HUES6 (cell line): ENCODE measurements around the gene LRRC56.
A peak's percentile ranks its signal among the peaks of the same experiment; 100 is the strongest.

ENCODE experiments used
- H3K27ac ChIP-seq: 2 replicates; pipeline ENCODE4 v1.7.0; 2013; ENCODE audit warnings: low read depth, mild to moderate bottlenecking, low read length, inconsistent platforms
- H3K27me3 ChIP-seq: 2 replicates; pipeline ENCODE4 v1.6.1; 2013; ENCODE audit warnings: low read length; ENCODE audit not compliant: control insufficient read depth, insufficient read depth
- H3K36me3 ChIP-seq: 2 replicates; pipeline ENCODE4 v1.6.1; 2013; ENCODE audit warnings: low read length; ENCODE audit not compliant: control insufficient read depth, insufficient read depth
- H3K4me1 ChIP-seq: 2 replicates; pipeline ENCODE4 v1.6.1; 2013; ENCODE audit warnings: low read length; ENCODE audit not compliant: control insufficient read depth, insufficient read depth
- H3K4me3 ChIP-seq: 2 replicates; pipeline ENCODE4 v1.5.1; 2013; ENCODE audit warnings: low read depth, low read length
- H3K9ac ChIP-seq: one replicate; pipeline ENCODE4 v1.6.1; 2013; ENCODE audit warnings: mild to moderate bottlenecking, low read length
- H3K9me3 ChIP-seq: 2 replicates; pipeline ENCODE4 v1.6.1; 2013; ENCODE audit warnings: low read depth, low read length; ENCODE audit not compliant: control insufficient read depth, insufficient read depth

LRRC56 gene

GRCh38 chr11:557328-558132, 20.2 kb downstream of the LRRC56 start:
- Histone ChIP-seq H3K9ac (no peak overlapping the region), H3K36me3 (no peaks in the 10 kb centered on the region), H3K27me3 (peaks cover 44% of the 10 kb centered on the region), H3K4me3 (no peak overlapping the region), H3K9me3 (no peaks in the 10 kb centered on the region), H3K27ac (no peak overlapping the region), H3K4me1 (peaks cover 21% of the 10 kb centered on the region)

- peaks cover 44% of the 10 kb centered on the region for H3K27me3 ChIP-seq
- no peak overlapping the region for H3K27ac ChIP-seq
- H3K36me3 ChIP-seq, result peaks cover 5% of the 10 kb centered on the region; the same call in 1 of the 2 replicates
Measured at GRCh38 chr11:558503-558902, 21.2 kb downstream of the LRRC56 start.

GRCh38 chr11:559020-559620, 21.8 kb downstream of the LRRC56 start:
- no peak overlapping the region for H3K9ac ChIP-seq
- no peak overlapping the region for H3K27ac ChIP-seq
- H3K9me3 ChIP-seq, result no peaks in the 10 kb centered on the region
- H3K36me3 ChIP-seq, result peaks cover 10% of the 10 kb centered on the region; the same call in 1 of the 2 replicates
- peaks cover 21% of the 10 kb centered on the region for H3K4me1 ChIP-seq
- H3K27me3 ChIP-seq, result peaks cover 44% of the 10 kb centered on the region
- H3K4me3 ChIP-seq, result no peak overlapping the region

More at GRCh38 chr11:558503-558902, 21.2 kb downstream of the LRRC56 start:
- peaks cover 21% of the 10 kb centered on the region for H3K4me1 ChIP-seq
- no peak overlapping the region for H3K9ac ChIP-seq
- H3K9me3 ChIP-seq, result no peaks in the 10 kb centered on the region
- H3K4me3 ChIP-seq, result no peak overlapping the region

- H3K36me3 ChIP-seq, result peaks cover 10% of the 10 kb centered on the region; the same call in 1 of the 2 replicates
- H3K27ac ChIP-seq, result peak overlapping the region; percentile 59; the same call in 1 of the 2 replicates
- no peaks in the 10 kb centered on the region for H3K9me3 ChIP-seq
- H3K4me1 ChIP-seq, result peaks cover 21% of the 10 kb centered on the region
- H3K4me3 ChIP-seq, result peak overlapping the region; percentile 70
- peaks cover 44% of the 10 kb centered on the region for H3K27me3 ChIP-seq
- H3K9ac ChIP-seq, result peak overlapping the region; percentile 60
Measured at GRCh38 chr11:559712-560304, 22.5 kb downstream of the LRRC56 start.

GRCh38 chr11:560305-561147, 23.2 kb downstream of the LRRC56 start, which contains the start of the genes LMNTD2 and RASSF7:
Gene LMNTD2 (minus strand): TSS chr11:560738. CDS start chr11:560716, 22 bp downstream.
Gene RASSF7 (plus strand): TSS chr11:560970. CDS start chr11:561769, 799 bp downstream.
- H3K9me3 ChIP-seq, result no peaks in the 10 kb centered on the region
- peaks cover 22% of the 10 kb centered on the region for H3K4me1 ChIP-seq
- H3K36me3 ChIP-seq, result peaks cover 10% of the 10 kb centered on the region; the same call in 1 of the 2 replicates
- H3K4me3 ChIP-seq, result peak within 1 kb of the TSS; percentile 78
- H3K27ac ChIP-seq, result peak within 1 kb of the TSS; percentile 59; the same call in 1 of the 2 replicates
- H3K27me3 ChIP-seq, result peaks cover 40% of the 10 kb centered on the region
- H3K9ac ChIP-seq, result peak within 1 kb of the TSS; percentile 60

GRCh38 chr11:561148-562003, 24.0 kb downstream of the LRRC56 start:
- H3K27ac ChIP-seq, result no peak overlapping the region
- peak overlapping the region; percentile 57 for H3K9ac ChIP-seq
- H3K27me3 ChIP-seq, result peaks cover 32% of the 10 kb centered on the region
- H3K9me3 ChIP-seq, result no peaks in the 10 kb centered on the region
- peak overlapping the region; percentile 78 for H3K4me3 ChIP-seq
- H3K36me3 ChIP-seq, result peaks cover 10% of the 10 kb centered on the region; the same call in 1 of the 2 replicates
- H3K4me1 ChIP-seq, result peaks cover 31% of the 10 kb centered on the region

- Histone ChIP-seq H3K27ac (no peak overlapping the region), H3K9ac (no peak overlapping the region), H3K36me3 (peaks cover 10% of the 10 kb centered on the region; the same call in 1 of the 2 replicates), H3K9me3 (no peaks in the 10 kb centered on the region), H3K4me1 (peaks cover 25% of the 10 kb centered on the region), H3K4me3 (peak overlapping the region; percentile 78), H3K27me3 (peaks cover 24% of the 10 kb centered on the region)
Measured at GRCh38 chr11:562046-562645, 24.8 kb downstream of the LRRC56 start.

- H3K27me3 ChIP-seq, result peaks cover 17% of the 10 kb centered on the region; the same call in 1 of the 2 replicates
- no peaks in the 10 kb centered on the region for H3K9me3 ChIP-seq
- peaks cover 10% of the 10 kb centered on the region; the same call in 1 of the 2 replicates for H3K36me3 ChIP-seq
- H3K4me3 ChIP-seq, result no peak overlapping the region
- no peak overlapping the region for H3K9ac ChIP-seq
- H3K4me1 ChIP-seq, result peaks cover 24% of the 10 kb centered on the region
- no peak overlapping the region for H3K27ac ChIP-seq
Measured at GRCh38 chr11:563066-563811, 25.9 kb downstream of the LRRC56 start.
